KG1 (cell line): ENCODE measurements around the gene BHLHE40.

Experiments
- DNase-seq: peaks from one replicate; lab custom pipeline; 2025; lab: John Stamatoyannopoulos, UW

BHLHE40 gene

GRCh38 chr3:5001135-5001534 lies 21.9 kb downstream of the BHLHE40 start:
- no peak for DNase-seq

- DNase-seq: no peak
Measured at GRCh38 chr3:5001805-5002173, 22.6 kb downstream of the BHLHE40 start.

- DNase-seq: peak; percentile 88
Measured at GRCh38 chr3:5002174-5002870, 23.1 kb downstream of the BHLHE40 start.

- no peak for DNase-seq
Measured at GRCh38 chr3:5002871-5003247, 23.6 kb downstream of the BHLHE40 start.

- no peak for DNase-seq
Measured at GRCh38 chr3:5004319-5005152, 25.3 kb downstream of the BHLHE40 start.

- DNase-seq: no peak
Measured at GRCh38 chr3:5005367-5005766, 26.1 kb downstream of the BHLHE40 start.

GRCh38 chr3:5006755-5007202 lies 27.5 kb downstream of the BHLHE40 start:
- peak; percentile 27 for DNase-seq

- no peak for DNase-seq
Measured at GRCh38 chr3:5007873-5008272, 28.6 kb downstream of the BHLHE40 start.

- DNase-seq: no peak
Measured at GRCh38 chr3:5009506-5010109, 30.4 kb downstream of the BHLHE40 start.

- no peak for DNase-seq
Measured at GRCh38 chr3:5010140-5010539, 30.9 kb downstream of the BHLHE40 start.

GRCh38 chr3:5010706-5011554 lies 31.7 kb downstream of the BHLHE40 start:
- DNase-seq: no peak

GRCh38 chr3:5011555-5012256 lies 32.5 kb downstream of the BHLHE40 start:
- DNase-seq: peak; percentile 82

- DNase-seq: no peak
Measured at GRCh38 chr3:5012367-5012766, 33.1 kb downstream of the BHLHE40 start.

- DNase-seq: no peak
Measured at GRCh38 chr3:5013021-5013906, 34.0 kb downstream of the BHLHE40 start.

GRCh38 chr3:5014391-5014790 lies 35.2 kb downstream of the BHLHE40 start:
- DNase-seq: no peak

- DNase-seq: no peak
Measured at GRCh38 chr3:5015056-5015455, 35.8 kb downstream of the BHLHE40 start.

- DNase-seq: no peak
Measured at GRCh38 chr3:5016211-5017161, 37.2 kb downstream of the BHLHE40 start.

- DNase-seq: no peak
Measured at GRCh38 chr3:5017925-5018531, 38.8 kb downstream of the BHLHE40 start.
